GM12892 (cell line): Measurements from ENCODE around the gene KRTAP10-9.

Experiments
- POLR2A ChIP-seq: IDR thresholded peaks from 2 replicates; pipeline ENCODE4 v1.6.1; 2011; ENCODE audit warnings: low read depth, low read length, control low read depth
- POLR2AphosphoS5 ChIP-seq: IDR thresholded peaks from 2 replicates; pipeline ENCODE4 v1.6.1; 2011; ENCODE audit warnings: low read depth, low read length, control low read depth
- TAF1 ChIP-seq: IDR thresholded peaks from 2 replicates; pipeline ENCODE4 v1.6.1; 2011; ENCODE audit warnings: low read depth, mild to moderate bottlenecking, control low read depth, low read length, borderline replicate concordance

DNA sequence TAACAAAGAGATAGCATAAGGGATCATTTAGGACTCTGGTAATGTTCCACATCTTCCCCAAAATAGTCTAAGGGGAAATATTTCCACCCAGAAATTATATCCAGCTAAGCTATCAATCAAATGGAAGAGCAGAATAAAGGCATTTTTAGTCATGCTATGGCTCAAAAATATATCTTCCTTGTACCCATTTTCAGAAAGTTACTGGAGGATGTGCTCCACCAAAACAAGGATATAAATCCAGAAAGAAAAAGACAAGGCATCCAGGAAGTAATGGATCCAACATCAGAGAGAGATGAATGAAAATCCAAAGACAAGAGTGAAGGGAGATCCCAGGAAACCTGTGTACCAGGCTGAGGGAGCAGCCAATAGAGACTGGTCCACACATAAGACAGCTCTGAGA is 17.7 kb upstream of the KRTAP10-9 start:
- no peak for TF ChIP-seq POLR2A
- TF ChIP-seq POLR2AphosphoS5: no peak
- TF ChIP-seq TAF1: no peak
